Measurements from ENCODE around the gene TMEM91.

The TMEM91 gene

GRCh38 chr19:41376241-41376997 lies at the start of gene TMEM91:
TMEM91 (plus strand) TSS chr19:41376533; CDS start chr19:41378310, 1,777 bp downstream.
- no peak for DNase-seq (ENCODE audit: low read depth)
- TF ChIP-seq CTCF (conservative IDR thresholded peaks at IDR 0.05; ENCODE audit: low read depth, low read length): no peak
- peak within 1 kb of the TSS; percentile 63 for H3K4me3 ChIP-seq (ENCODE audit: low read length)

DNA sequence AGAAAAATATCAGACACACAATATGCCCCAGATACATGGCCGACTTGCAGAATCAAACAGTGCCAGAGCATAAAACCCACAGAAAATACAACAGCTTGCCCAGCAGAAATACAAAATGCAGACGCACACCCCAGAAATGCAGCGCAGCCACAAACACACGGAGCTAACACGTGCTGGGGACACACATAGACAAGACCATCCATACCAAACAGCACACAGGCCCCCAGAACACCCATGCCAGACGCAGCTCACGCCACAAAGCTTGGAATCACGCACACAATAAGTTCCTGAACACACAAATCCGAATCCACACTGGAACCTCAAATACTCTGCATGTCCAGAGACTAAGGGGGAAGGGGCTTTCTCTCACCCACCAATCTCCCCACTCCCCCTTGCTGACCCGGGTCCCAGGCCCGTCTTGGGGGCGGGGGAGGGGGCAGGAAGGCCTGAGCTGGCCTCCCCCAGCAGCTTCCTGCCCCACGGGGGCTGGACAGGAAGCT lies 49.2 kb upstream of the TMEM91 start:
- TF ChIP-seq CTCF (conservative IDR thresholded peaks at IDR 0.05; ENCODE audit: low read depth, low read length): no peak
- H3K4me3 ChIP-seq (ENCODE audit: low read length): peak overlapping the region; percentile 5
- no peak for DNase-seq (ENCODE audit: low read depth)

GRCh38 chr19:41327576-41328156 lies 48.7 kb upstream of the TMEM91 start:
- H3K4me3 ChIP-seq (ENCODE audit: low read length): peak overlapping the region; percentile 5
- peak; percentile 70 for DNase-seq (ENCODE audit: low read depth)
- no peak for TF ChIP-seq CTCF (conservative IDR thresholded peaks at IDR 0.05; ENCODE audit: low read depth, low read length)

DNA sequence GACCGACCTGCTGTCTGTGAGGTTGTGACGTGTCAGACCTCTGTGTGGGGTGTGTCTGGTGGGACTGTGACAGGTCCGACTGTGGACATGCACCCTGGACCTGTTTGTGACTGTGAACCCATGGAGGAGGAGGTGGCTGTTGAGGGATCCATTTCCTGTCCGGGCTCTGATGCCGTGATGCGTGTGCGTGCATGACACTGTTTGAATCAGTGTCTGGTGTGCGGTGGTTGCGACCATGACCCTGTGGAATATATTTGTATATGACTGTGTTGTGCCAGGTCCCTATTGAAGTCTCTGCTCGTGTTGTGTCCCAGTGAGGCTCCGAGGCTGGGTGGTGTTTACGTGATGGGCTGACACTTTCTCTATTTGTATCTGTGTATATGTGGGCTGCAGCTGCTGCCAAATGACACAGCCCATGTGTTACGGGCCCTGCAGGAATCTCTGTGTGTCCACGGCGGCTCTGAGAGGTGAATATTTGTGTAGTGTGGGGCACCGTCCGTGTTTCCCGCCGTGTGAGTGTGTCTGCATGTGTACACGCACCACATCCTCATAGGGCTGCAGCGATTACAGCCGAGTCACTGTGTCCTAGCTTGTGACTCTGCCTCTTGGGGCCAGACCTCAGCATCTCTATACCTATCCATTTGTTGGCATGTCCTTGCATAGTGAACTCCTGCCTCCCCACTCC lies 48.0 kb upstream of the TMEM91 start:
- H3K4me3 ChIP-seq (ENCODE audit: low read length): no peak overlapping the region
- TF ChIP-seq CTCF (conservative IDR thresholded peaks at IDR 0.05; ENCODE audit: low read depth, low read length): no peak
- no peak for DNase-seq (ENCODE audit: low read depth)

GRCh38 chr19:41328842-41329225 lies 47.5 kb upstream of the TMEM91 start:
- no peak for TF ChIP-seq CTCF (conservative IDR thresholded peaks at IDR 0.05; ENCODE audit: low read depth, low read length)
- no peak overlapping the region for H3K4me3 ChIP-seq (ENCODE audit: low read length)
- DNase-seq (ENCODE audit: low read depth): no peak

GRCh38 chr19:41330481-41330880 lies 45.9 kb upstream of the TMEM91 start:
- no peak for TF ChIP-seq CTCF (conservative IDR thresholded peaks at IDR 0.05; ENCODE audit: low read depth, low read length)
- DNase-seq (ENCODE audit: low read depth): no peak
- H3K4me3 ChIP-seq (ENCODE audit: low read length): no peak overlapping the region
